GM23248 (cell line): ENCODE results near the gene ALX4. TPM values are rescaled to one million over a fixed set of nuclear protein-coding genes. Genes with fewer than 3 reads are reported as not detected.

ENCODE experiments used
- DNase-seq: peaks from one replicate; pipeline ENCODE4 v3.0.0-alpha.2; 2015
- H2AFZ ChIP-seq: fragments of 200-600 bp; sonication (generic); 2 replicates; pipeline ENCODE4 v1.6.1; 2016; ENCODE audit warnings: antibody characterized with exemption
- H3F3A ChIP-seq: fragments of 200-600 bp; sonication (generic); 2 replicates; pipeline ENCODE4 v1.6.1; 2016; ENCODE audit warnings: mild to moderate bottlenecking, antibody characterized with exemption, mixed run types; ENCODE audit not compliant: insufficient read depth
- H3K27ac ChIP-seq: fragments of 200-600 bp; sonication (generic); 2 replicates; pipeline ENCODE4 v1.5.1; 2016; ENCODE audit warnings: mild to moderate bottlenecking
- H3K27me3 ChIP-seq: fragments of 200-600 bp; sonication (generic); replicated peaks from 2 replicates; pipeline ENCODE4 v1.6.1; 2016; ENCODE audit warnings: mild to moderate bottlenecking; ENCODE audit not compliant: insufficient read depth
- H3K36me3 ChIP-seq: fragments of 200-600 bp; sonication (generic); 2 replicates; pipeline ENCODE4 v1.6.1; 2016; ENCODE audit warnings: low read depth, mild to moderate bottlenecking
- H3K4me1 ChIP-seq: fragments of 200-600 bp; sonication (generic); 2 replicates; pipeline ENCODE4 v1.6.1; 2016; ENCODE audit warnings: mild to moderate bottlenecking; ENCODE audit not compliant: insufficient read depth
- H3K4me2 ChIP-seq: fragments of 200-600 bp; sonication (generic); one replicate; pipeline ENCODE4 v1.6.1; 2016; ENCODE audit warnings: mild to moderate bottlenecking; ENCODE audit not compliant: unreplicated experiment
- H3K4me3 ChIP-seq: fragments of 200-600 bp; sonication (generic); 2 replicates; pipeline ENCODE4 v1.5.1; 2016; ENCODE audit warnings: mild to moderate bottlenecking
- H3K79me2 ChIP-seq: fragments of 200-600 bp; sonication (generic); 2 replicates; pipeline ENCODE4 v1.6.1; 2016; ENCODE audit warnings: mild to moderate bottlenecking; ENCODE audit not compliant: insufficient read depth
- H3K9ac ChIP-seq: fragments of 200-600 bp; sonication (generic); 2 replicates; pipeline ENCODE4 v1.6.1; 2016; ENCODE audit warnings: mild to moderate bottlenecking
- H3K9me2 ChIP-seq: fragments of 200-600 bp; sonication (generic); 2 replicates; pipeline ENCODE4 v1.6.1; 2016; ENCODE audit warnings: mixed run types, mild to moderate bottlenecking, moderate library complexity; ENCODE audit not compliant: insufficient read depth
- H3K9me3 ChIP-seq: fragments of 200-600 bp; sonication (generic); one replicate; pipeline ENCODE4 v1.6.1; 2017; ENCODE audit warnings: low read depth
- H4K20me1 ChIP-seq: fragments of 200-600 bp; sonication (generic); 2 replicates; pipeline ENCODE4 v1.6.0; 2016; ENCODE audit not compliant: insufficient read depth
- EZH2 ChIP-seq: fragments of 200-600 bp; sonication (generic); IDR thresholded peaks from 2 replicates; pipeline ENCODE4 v1.6.1; 2018; ENCODE audit warnings: antibody characterized with exemption, mild to moderate bottlenecking; ENCODE audit not compliant: insufficient read depth, poor library complexity, severe bottlenecking
- EZH2phosphoT487 ChIP-seq: fragments of 200-600 bp; sonication (generic); IDR thresholded peaks from 2 replicates; pipeline ENCODE4 v1.6.1; 2018; ENCODE audit warnings: antibody characterized with exemption, moderate library complexity, mild to moderate bottlenecking, low read depth; ENCODE audit not compliant: insufficient read depth
- WGBS, 2 experiments: methylation state at CpG; one replicate each; pipeline ENCODE4 v1.1.6; 2015 to 2017; ENCODE audit warnings: low lambda C conversion rate in 2 of 2, low coverage in 1 of 2; ENCODE audit errors: missing lambda C conversion rate in 2 of 2; 5-methylcytosine and 5-hydroxymethylcytosine counted together
- in situ Hi-C: fragments of 300-500 bp; cut with MboI; formaldehyde crosslinking; loops from 2 replicates; pipeline ENCODE4 v1.15.0; 2020
- polyA plus RNA-seq: library from polyadenylated mRNA; unstranded; fragments of >200 nt; fragmentation: Nextera tagmentation; extraction: Ambion mirVana; gene quantifications from 2 replicates; pipeline ENCODE4 v1.2.1, GENCODE V29; 2016
- total RNA-seq: library from RNA; depleted of rRNA; stranded (reverse); fragments of >200 nt; shearing (Covaris generic); gene quantifications from 2 replicates; pipeline ENCODE4 v1.2.3, GENCODE V29; 2014

ALX4 gene
- total and polyA plus RNA-seq, 2 experiments from 2014 or later = not detected

- Histone ChIP-seq H3K4me1 (peaks cover 7% of the 10 kb centered on the region; the same call in 1 of the 2 replicates), H2AFZ (no peak overlapping the region), H3K27me3 (peaks cover 97% of the 10 kb centered on the region), H3K9ac (no peak overlapping the region), H3K27ac (no peak overlapping the region), H3K4me3 (no peak overlapping the region), H4K20me1 (no peaks in the 10 kb centered on the region), H3F3A (no peaks in the 10 kb centered on the region), H3K36me3 (no peaks in the 10 kb centered on the region), H3K4me2 (no peak overlapping the region), H3K79me2 (no peaks in the 10 kb centered on the region), H3K9me2 (no peaks in the 10 kb centered on the region), H3K9me3 (no peaks in the 10 kb centered on the region)
- in situ Hi-C loops = no loop called here
- DNase-seq = no peak
- TF ChIP-seq EZH2 (no peak), EZH2phosphoT487 (no peak)
- WGBS, 2 experiments = 2 to 3% methylated on average over 20 of the region's 20 CpGs
Observed at GRCh38 chr11:44320289-44320973, 10.5 kb upstream of the ALX4 start.

DNA sequence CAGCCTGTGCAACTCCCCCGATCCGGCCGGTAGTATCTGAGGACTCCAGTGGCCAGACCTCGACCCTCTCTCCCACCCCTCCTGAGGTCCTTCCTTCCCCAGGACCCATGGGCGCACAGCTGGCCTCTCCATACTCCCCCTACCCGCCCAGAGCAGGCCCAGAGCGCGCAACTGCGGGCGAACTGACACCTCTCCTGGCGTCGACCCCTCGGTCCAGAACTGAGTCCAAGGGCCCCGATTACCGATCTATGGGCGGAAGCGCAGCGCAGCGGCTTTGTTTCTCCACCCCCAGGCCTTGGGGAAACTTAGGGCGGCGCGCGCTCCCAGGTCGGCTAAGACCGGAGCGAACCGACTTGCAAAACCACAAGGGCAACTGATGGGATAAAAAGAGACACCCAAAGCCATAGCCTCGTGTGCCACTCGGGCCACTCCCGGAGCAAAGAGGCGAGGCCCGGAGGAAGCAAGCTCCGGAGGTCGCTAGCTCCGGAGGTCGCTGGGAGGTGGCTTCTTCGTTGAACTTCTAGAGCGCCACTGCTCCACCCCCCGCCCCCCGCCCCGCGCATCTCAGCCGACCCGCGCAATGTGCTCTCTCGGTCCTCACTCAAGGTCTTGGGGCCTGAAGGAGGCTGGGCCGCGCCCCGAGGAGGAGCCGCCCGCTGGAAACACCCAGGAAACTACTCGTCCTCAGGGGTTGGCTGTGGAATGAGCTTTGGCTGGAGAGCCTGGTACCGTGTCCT lies 9.8 kb upstream of the ALX4 start:
- Histone ChIP-seq H3K4me2 (no peak overlapping the region), H3K79me2 (no peaks in the 10 kb centered on the region), H3K9me3 (no peaks in the 10 kb centered on the region), H3F3A (no peaks in the 10 kb centered on the region), H3K4me1 (peaks cover 7% of the 10 kb centered on the region; the same call in 1 of the 2 replicates), H4K20me1 (no peaks in the 10 kb centered on the region), H3K27ac (no peak overlapping the region), H3K9me2 (no peaks in the 10 kb centered on the region), H3K4me3 (no peak overlapping the region), H3K9ac (no peak overlapping the region), H2AFZ (no peak overlapping the region), H3K27me3 (peaks cover 97% of the 10 kb centered on the region), H3K36me3 (no peaks in the 10 kb centered on the region)
- WGBS, 2 experiments = 2 to 3% methylated on average over 49 to 52 of the region's 53 CpGs
- peak; percentile 19 for DNase-seq
- TF ChIP-seq EZH2phosphoT487 = no peak
- peak; percentile 74 for TF ChIP-seq EZH2
- in situ Hi-C loops = no loop called here

GRCh38 chr11:44319170-44319551 lies 9.2 kb upstream of the ALX4 start:
- WGBS, 2 experiments = 5 to 7% methylated on average over 15 of the region's 15 CpGs
- in situ Hi-C loops = no loop called here
- peaks cover 97% of the 10 kb centered on the region for H3K27me3 ChIP-seq
- H3K27ac ChIP-seq = no peak overlapping the region
- H3K4me3 ChIP-seq = no peak overlapping the region
- no peaks in the 10 kb centered on the region for H3K79me2 ChIP-seq
- H3K36me3 ChIP-seq = no peaks in the 10 kb centered on the region
- no peaks in the 10 kb centered on the region for H4K20me1 ChIP-seq
- H3K9ac ChIP-seq = no peak overlapping the region
- DNase-seq = no peak
- TF ChIP-seq EZH2phosphoT487 (no peak), EZH2 (no peak)
- H3F3A ChIP-seq = no peaks in the 10 kb centered on the region
- H3K4me2 ChIP-seq = no peak overlapping the region
- no peaks in the 10 kb centered on the region for H3K9me3 ChIP-seq
- peaks cover 7% of the 10 kb centered on the region; the same call in 1 of the 2 replicates for H3K4me1 ChIP-seq
- H3K9me2 ChIP-seq = no peaks in the 10 kb centered on the region
- no peak overlapping the region for H2AFZ ChIP-seq

GRCh38 chr11:44318369-44318768 lies 8.4 kb upstream of the ALX4 start:
- Histone ChIP-seq H3K9me3 (no peaks in the 10 kb centered on the region), H3K27me3 (peaks cover 97% of the 10 kb centered on the region), H4K20me1 (no peaks in the 10 kb centered on the region), H2AFZ (no peak overlapping the region), H3K27ac (no peak overlapping the region), H3K4me3 (no peak overlapping the region), H3K9ac (no peak overlapping the region), H3K79me2 (no peaks in the 10 kb centered on the region), H3F3A (no peaks in the 10 kb centered on the region), H3K36me3 (no peaks in the 10 kb centered on the region), H3K9me2 (no peaks in the 10 kb centered on the region), H3K4me1 (peaks cover 7% of the 10 kb centered on the region; the same call in 1 of the 2 replicates), H3K4me2 (no peak overlapping the region)
- in situ Hi-C loops = no loop called here
- DNase-seq = no peak
- 0 to 4% methylated on average over 2 of the region's 2 CpGs for WGBS, 2 experiments
- no peak for TF ChIP-seq EZH2phosphoT487
- no peak for TF ChIP-seq EZH2
